Lower leg skin (tissue), 4 donors: Measurements from ENCODE around the gene PAX5. TPM values are rescaled to one million over a fixed set of nuclear protein-coding genes. Genes with fewer than 3 reads are reported as not detected.

ENCODE experiments used
- DNase-seq, 2 donors: peaks; one replicate each; pipeline ENCODE4 v3.0.0-alpha.2; 2019; ENCODE audit warnings: low spot score in 2 of 2
- H3K4me3 ChIP-seq: fragments of 200-600 bp; sonication (generic); 2 replicates; pipeline ENCODE4 v1.5.1; 2017; ENCODE audit warnings: mild to moderate bottlenecking, low read depth; ENCODE audit not compliant: poor library complexity, severe bottlenecking
- CTCF ChIP-seq, 3 donors: fragments of 450-650 bp; IDR thresholded peaks; one replicate each; pipeline ENCODE4 v1.5.1; 2016; ENCODE audit warnings: antibody characterized with exemption in 3 of 3, mild to moderate bottlenecking in 3 of 3, moderate library complexity in 2 of 3
- POLR2A ChIP-seq, 2 donors: fragments of 450-650 bp; IDR thresholded peaks; one replicate each; pipeline ENCODE4 v1.6.1; 2016 to 2017; ENCODE audit warnings: antibody characterized with exemption in 2 of 2, mild to moderate bottlenecking in 1 of 2, moderate library complexity in 1 of 2
- WGBS, 2 donors: methylation state at CpG; one replicate each; pipeline ENCODE4 v1.1.5; 2018; 5-methylcytosine and 5-hydroxymethylcytosine counted together
- intact Hi-C: fragments of 100-400 bp; cut with DNase I; formaldehyde crosslinking; loops from one replicate; pipeline ENCODE4 v1.15.0; 2023; ENCODE audit warnings: low total_unique reads
- total RNA-seq, 4 donors: library from RNA; depleted of rRNA; stranded (reverse); fragments of >200 nt; gene quantifications; one replicate each; pipeline ENCODE4 v1.1.0, GENCODE V29; 2016

Gene PAX5
- total RNA-seq, 4 donors from 2014 or later, result 0.02 to 0.08 (median 0.03) TPM; not detected in 1

GRCh38 chr9:36828611-36829013, 205.5 kb downstream of the PAX5 start:
- H3K4me3 ChIP-seq, result no peak overlapping the region
- no peak for DNase-seq
- intact Hi-C loops, result no loop called here
- TF ChIP-seq CTCF (IDR thresholded peaks at IDR 0.05), result no peak
- no peak for TF ChIP-seq POLR2A (IDR thresholded peaks at IDR 0.05)
- 78 to 86% methylated on average over 7 of the region's 7 CpGs for WGBS, 2 donors

GRCh38 chr9:36827593-36827992, 206.5 kb downstream of the PAX5 start:
- intact Hi-C loops, result no loop called here
- TF ChIP-seq CTCF (IDR thresholded peaks at IDR 0.05), result no peak
- no peak for TF ChIP-seq POLR2A (IDR thresholded peaks at IDR 0.05)
- no peak overlapping the region for H3K4me3 ChIP-seq
- WGBS, 2 donors, result 79 to 82% methylated on average over 5 of the region's 5 CpGs
- peak in 1 of 2 donors; percentile 69 for DNase-seq

GRCh38 chr9:36826581-36826980, 207.5 kb downstream of the PAX5 start:
- DNase-seq, result peak in 1 of 2 donors; percentile 34
- TF ChIP-seq CTCF (IDR thresholded peaks at IDR 0.05), result no peak
- no peak for TF ChIP-seq POLR2A (IDR thresholded peaks at IDR 0.05)
- no peak overlapping the region for H3K4me3 ChIP-seq
- 88 to 91% methylated on average over 4 of the region's 4 CpGs for WGBS, 2 donors
- intact Hi-C loops, result no loop called here

GRCh38 chr9:36825179-36825578, 208.9 kb downstream of the PAX5 start:
- intact Hi-C loops, result loop anchor here (2.0 kb wide), 1 partner anchor 72 kb away; no protein-coding TSS in a partner anchor
- no peak for TF ChIP-seq POLR2A (IDR thresholded peaks at IDR 0.05)
- no peak for TF ChIP-seq CTCF (IDR thresholded peaks at IDR 0.05)
- H3K4me3 ChIP-seq, result no peak overlapping the region
- DNase-seq, result peak in 1 of 2 donors; percentile 46
- 83 to 88% methylated on average over 8 of the region's 8 CpGs for WGBS, 2 donors

GRCh38 chr9:36823934-36824333, 210.1 kb downstream of the PAX5 start:
- intact Hi-C loops, result loop anchor here (2.0 kb wide), 1 partner anchor 71 kb away; no protein-coding TSS in a partner anchor
- 87 to 89% methylated on average over 5 of the region's 5 CpGs for WGBS, 2 donors

More at GRCh38 chr9:36823934-36824333, 210.1 kb downstream of the PAX5 start:
- TF ChIP-seq POLR2A (IDR thresholded peaks at IDR 0.05), result no peak
- TF ChIP-seq CTCF (IDR thresholded peaks at IDR 0.05), result no peak
- peak in 1 of 2 donors; percentile 34 for DNase-seq
- no peak overlapping the region for H3K4me3 ChIP-seq
